H1 (cell line): ENCODE data around the gene CDR2L. TPM values are rescaled to one million over a fixed set of nuclear protein-coding genes. Genes with fewer than 3 reads are reported as not detected.

Source experiments
- ATF3 ChIP-seq: IDR thresholded peaks from 2 replicates; pipeline ENCODE4 v1.6.1; 2011; ENCODE audit warnings: low read depth, mild to moderate bottlenecking, low read length; ENCODE audit not compliant: insufficient read depth
- BRCA1 ChIP-seq: IDR thresholded peaks from 2 replicates; pipeline ENCODE4 v1.6.1; 2012; ENCODE audit warnings: low read depth, low read length, improper control_type of control experiment
- CBX8 ChIP-seq: fragments of 300-800, 300-1000 bp; sonication (generic); IDR thresholded peaks from 2 replicates; pipeline ENCODE4 v1.7.1; 2016; ENCODE audit warnings: low read depth, low read length, borderline replicate concordance
- CHD1 ChIP-seq: IDR thresholded peaks from 2 replicates; pipeline ENCODE4 v1.6.1; 2012; ENCODE audit warnings: low read depth, low read length, improper control_type of control experiment
- CHD2 ChIP-seq: IDR thresholded peaks from 2 replicates; pipeline ENCODE4 v1.6.1; 2012; ENCODE audit warnings: low read length, improper control_type of control experiment
- CTCF ChIP-seq, 3 experiments: IDR thresholded peaks; 1 replicate in 2 of 3; 2 replicates in 1 of 3; pipeline versions ENCODE4 v1.5.1 to v1.6.1; 2011; ENCODE audit warnings: low read length in 3 of 3, mild to moderate bottlenecking in 3 of 3, inconsistent platforms in 2 of 3, low read depth in 1 of 3, moderate library complexity in 1 of 3; ENCODE audit not compliant: insufficient read depth in 1 of 3; ENCODE audit errors: control extremely low read depth in 1 of 3
- EGR1 ChIP-seq: IDR thresholded peaks from 2 replicates; pipeline ENCODE4 v1.6.1; 2011; ENCODE audit warnings: low read depth, low read length, borderline replicate concordance
- GABPA ChIP-seq: IDR thresholded peaks from 2 replicates; pipeline ENCODE4 v1.6.1; 2011; ENCODE audit warnings: mild to moderate bottlenecking, low read length, moderate library complexity, borderline replicate concordance; ENCODE audit not compliant: insufficient read depth
- GTF2F1 ChIP-seq: IDR thresholded peaks from 2 replicates; pipeline ENCODE4 v1.6.1; 2012; ENCODE audit warnings: low read depth, low read length, improper control_type of control experiment, borderline replicate concordance
- HDAC6 ChIP-seq: IDR thresholded peaks from one replicate; pipeline ENCODE4 v1.7.1; 2012; ENCODE audit warnings: low read depth, mild to moderate bottlenecking, inconsistent platforms, low read length, moderate library complexity
- NANOG ChIP-seq: IDR thresholded peaks from 2 replicates; pipeline ENCODE4 v1.6.1; 2011; ENCODE audit warnings: low read length, low read depth, mild to moderate bottlenecking, inconsistent platforms; ENCODE audit not compliant: insufficient read depth, poor library complexity, severe bottlenecking
- NRF1 ChIP-seq: IDR thresholded peaks from 2 replicates; pipeline ENCODE4 v1.6.1; 2011; ENCODE audit warnings: mild to moderate bottlenecking, low read depth, low read length, improper control_type of control experiment
- POU5F1 ChIP-seq: IDR thresholded peaks from 2 replicates; pipeline ENCODE4 v1.6.1; 2011; ENCODE audit warnings: low read depth, mild to moderate bottlenecking, low read length, moderate library complexity
- RAD21 ChIP-seq, 2 experiments: IDR thresholded peaks in 1 of 2; conservative IDR thresholded peaks in 1 of 2; 2 replicates each; pipeline ENCODE4 v1.6.1; 2011; ENCODE audit warnings: low read depth in 2 of 2, low read length in 2 of 2, improper control_type of control experiment in 1 of 2, inconsistent platforms in 1 of 2, mild to moderate bottlenecking in 1 of 2, moderate library complexity in 1 of 2
- SP1 ChIP-seq: IDR thresholded peaks from 2 replicates; pipeline ENCODE4 v1.6.1; 2011; ENCODE audit warnings: low read depth, low read length
- SP2 ChIP-seq: IDR thresholded peaks from 2 replicates; pipeline ENCODE4 v1.6.1; 2012; ENCODE audit warnings: mild to moderate bottlenecking, low read length, inconsistent platforms
- SRF ChIP-seq: IDR thresholded peaks from 2 replicates; pipeline ENCODE4 v1.6.1; 2011; ENCODE audit warnings: mild to moderate bottlenecking, low read depth, low read length, moderate library complexity
- TAF7 ChIP-seq: optimal IDR thresholded peaks from 2 replicates; pipeline ENCODE3; 2011; ENCODE audit warnings: low read depth, mild to moderate bottlenecking, inconsistent platforms, low read length, moderate library complexity, borderline replicate concordance
- TBP ChIP-seq: IDR thresholded peaks from 2 replicates; pipeline ENCODE4 v1.6.1; 2011; ENCODE audit warnings: low read depth, low read length, improper control_type of control experiment
- YY1 ChIP-seq: IDR thresholded peaks from 2 replicates; pipeline ENCODE4 v1.6.1; 2011; ENCODE audit warnings: low read depth, mild to moderate bottlenecking, low read length
- ZNF274 ChIP-seq: IDR thresholded peaks from 2 replicates; pipeline ENCODE4 v1.7.0; 2012; ENCODE audit warnings: low read length, borderline replicate concordance; ENCODE audit errors: extremely low read depth
- polyA plus RNA-seq, 7 experiments: library from polyadenylated mRNA; depleted of rRNA in 3 of 7; stranded (reverse) in 5 of 7; unstranded in 2 of 7; fragments of >200 nt in 5 of 7; fragments of 200-250 nt in 2 of 7; gene quantifications; 1 replicate in 5 of 7; 2 replicates in 1 of 7; 4 replicates in 1 of 7; pipeline versions ENCODE4 v1.2.1 to v1.2.3, GENCODE V29; 2011 to 2013; ENCODE audit warnings: missing spikeins in 2 of 7, mixed read lengths in 2 of 7
- total RNA-seq: library from RNA; stranded (reverse); fragmentation: NEBNext Ultra II Directional; extraction: Animal tissue kit (Norgen Biotek cat#: 25700); gene quantifications from 2 replicates; pipeline ENCODE4 v1.2.1, GENCODE V29; 2021

CDR2L gene
- total and polyA plus RNA-seq, 2 of the 8 experiments (the other 6 are each of a cell fraction or from before 2014, with no cell fraction given): 20.4 to 38.1 TPM

- TF ChIP-seq ZNF274: no peak
- TF ChIP-seq HDAC6: no peak
- peak; percentile 99 for TF ChIP-seq TBP
- peak; percentile 51; the same call in 1 of the 2 replicates for TF ChIP-seq SP1
- TF ChIP-seq YY1: no peak
- peak; percentile 34 for TF ChIP-seq TAF7
- TF ChIP-seq CTCF (IDR thresholded peaks at IDR 0.05; ENCODE audit: control extremely low read depth in 1 of 3, insufficient read depth in 1 of 3, low read depth in 1 of 3, low read length in 3 of 3): no peak
- no peak for TF ChIP-seq SP2
- no peak for TF ChIP-seq CBX8
- TF ChIP-seq POU5F1: 0 out of 2 replicates have a peak, but pooled peaks have one; percentile 23
- no peak for TF ChIP-seq NANOG
- no peak for TF ChIP-seq SRF
- TF ChIP-seq BRCA1: no peak
- TF ChIP-seq ATF3: no peak
- TF ChIP-seq NRF1: peak; percentile 44; the same call in 1 of the 2 replicates
- TF ChIP-seq EGR1: 0 out of 2 replicates have a peak, but pooled peaks have one; percentile 43
- no peak; a peak in 1 of 4 replicates for TF ChIP-seq RAD21 (IDR thresholded peaks at IDR 0.05 in 1 of 2, conservative IDR thresholded peaks at IDR 0.05 in 1 of 2; ENCODE audit: low read depth in 2 of 2, low read length in 2 of 2)
- no peak for TF ChIP-seq GTF2F1
- TF ChIP-seq CHD1: no peak
- no peak for TF ChIP-seq CHD2
- no peak for TF ChIP-seq GABPA
Measured at GRCh38 chr17:75033346-75034235, 46.2 kb downstream of the CDR2L start (continued).
